ENCODE data around the gene CARF. TPM values are rescaled to one million over a fixed set of nuclear protein-coding genes. Genes with fewer than 3 reads are reported as not detected.

The CARF gene
- polyA plus RNA-seq, 1 donor from 2014 or later, result 20.1 TPM

DNA sequence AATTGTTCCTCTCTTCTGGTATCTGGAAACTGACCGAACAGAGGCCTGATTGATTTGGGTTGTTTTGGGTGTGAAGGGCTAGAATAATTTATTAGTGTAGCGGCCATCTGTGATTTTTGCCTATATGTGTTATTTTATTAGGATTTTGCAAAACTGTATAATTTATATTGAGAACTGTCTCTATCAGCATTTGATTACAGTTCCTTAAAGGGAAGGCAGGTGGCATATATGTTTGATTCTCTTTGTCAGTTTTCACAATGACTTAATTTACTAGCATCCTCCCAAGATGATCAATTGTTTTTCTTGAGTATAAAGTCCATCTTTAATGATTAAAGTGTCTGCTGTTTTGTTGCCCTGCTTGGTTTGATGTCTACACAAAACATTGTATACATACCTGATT, 107.1 kb downstream of the CARF start:
- H3K79me2 ChIP-seq (replicated peaks; ENCODE audit: insufficient read depth, low read length), result peaks cover 13% of the 10 kb centered on the region
- no peak overlapping the region for H3K27ac ChIP-seq (ENCODE audit: low read length)
- H3K4me3 ChIP-seq (ENCODE audit: low read length), result peak overlapping the region; percentile 85
- H3F3A ChIP-seq (ENCODE audit: insufficient read depth, low read length, poor library complexity, severe bottlenecking), result no peaks in the 10 kb centered on the region
- H3K27me3 ChIP-seq (ENCODE audit: insufficient read depth, low read depth, low read length), result no peaks in the 10 kb centered on the region
- no peaks in the 10 kb centered on the region for H3K36me3 ChIP-seq (ENCODE audit: insufficient read depth, low read length)
- no peaks in the 10 kb centered on the region for H4K20me1 ChIP-seq (ENCODE audit: insufficient read depth)
- no peak overlapping the region for H3K9ac ChIP-seq (ENCODE audit: low read length)
- TF ChIP-seq EP300 (conservative IDR thresholded peaks at IDR 0.05; ENCODE audit: poor library complexity, severe bottlenecking) (no peak), SMC3 (conservative IDR thresholded peaks at IDR 0.05; ENCODE audit: poor library complexity) (no peak), EZH2 (IDR thresholded peaks at IDR 0.05; ENCODE audit: borderline replicate concordance, insufficient read depth, low read length, poor library complexity, severe bottlenecking) (no peak), POLR2AphosphoS5 (IDR thresholded peaks at IDR 0.05) (no peak), MXI1 (conservative IDR thresholded peaks at IDR 0.05; ENCODE audit: poor library complexity, severe bottlenecking) (no peak), RAD21 (conservative IDR thresholded peaks at IDR 0.05) (no peak), TAF1 (IDR thresholded peaks at IDR 0.05; ENCODE audit: low read depth) (no peak)
- TF ChIP-seq, protein P1, sequence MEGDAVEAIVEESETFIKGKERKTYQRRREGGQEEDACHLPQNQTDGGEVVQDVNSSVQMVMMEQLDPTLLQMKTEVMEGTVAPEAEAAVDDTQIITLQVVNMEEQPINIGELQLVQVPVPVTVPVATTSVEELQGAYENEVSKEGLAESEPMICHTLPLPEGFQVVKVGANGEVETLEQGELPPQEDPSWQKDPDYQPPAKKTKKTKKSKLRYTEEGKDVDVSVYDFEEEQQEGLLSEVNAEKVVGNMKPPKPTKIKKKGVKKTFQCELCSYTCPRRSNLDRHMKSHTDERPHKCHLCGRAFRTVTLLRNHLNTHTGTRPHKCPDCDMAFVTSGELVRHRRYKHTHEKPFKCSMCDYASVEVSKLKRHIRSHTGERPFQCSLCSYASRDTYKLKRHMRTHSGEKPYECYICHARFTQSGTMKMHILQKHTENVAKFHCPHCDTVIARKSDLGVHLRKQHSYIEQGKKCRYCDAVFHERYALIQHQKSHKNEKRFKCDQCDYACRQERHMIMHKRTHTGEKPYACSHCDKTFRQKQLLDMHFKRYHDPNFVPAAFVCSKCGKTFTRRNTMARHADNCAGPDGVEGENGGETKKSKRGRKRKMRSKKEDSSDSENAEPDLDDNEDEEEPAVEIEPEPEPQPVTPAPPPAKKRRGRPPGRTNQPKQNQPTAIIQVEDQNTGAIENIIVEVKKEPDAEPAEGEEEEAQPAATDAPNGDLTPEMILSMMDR (IDR thresholded peaks at IDR 0.05; ENCODE audit: poor library complexity, severe bottlenecking), result peak; percentile 49
- TF ChIP-seq, protein P2, sequence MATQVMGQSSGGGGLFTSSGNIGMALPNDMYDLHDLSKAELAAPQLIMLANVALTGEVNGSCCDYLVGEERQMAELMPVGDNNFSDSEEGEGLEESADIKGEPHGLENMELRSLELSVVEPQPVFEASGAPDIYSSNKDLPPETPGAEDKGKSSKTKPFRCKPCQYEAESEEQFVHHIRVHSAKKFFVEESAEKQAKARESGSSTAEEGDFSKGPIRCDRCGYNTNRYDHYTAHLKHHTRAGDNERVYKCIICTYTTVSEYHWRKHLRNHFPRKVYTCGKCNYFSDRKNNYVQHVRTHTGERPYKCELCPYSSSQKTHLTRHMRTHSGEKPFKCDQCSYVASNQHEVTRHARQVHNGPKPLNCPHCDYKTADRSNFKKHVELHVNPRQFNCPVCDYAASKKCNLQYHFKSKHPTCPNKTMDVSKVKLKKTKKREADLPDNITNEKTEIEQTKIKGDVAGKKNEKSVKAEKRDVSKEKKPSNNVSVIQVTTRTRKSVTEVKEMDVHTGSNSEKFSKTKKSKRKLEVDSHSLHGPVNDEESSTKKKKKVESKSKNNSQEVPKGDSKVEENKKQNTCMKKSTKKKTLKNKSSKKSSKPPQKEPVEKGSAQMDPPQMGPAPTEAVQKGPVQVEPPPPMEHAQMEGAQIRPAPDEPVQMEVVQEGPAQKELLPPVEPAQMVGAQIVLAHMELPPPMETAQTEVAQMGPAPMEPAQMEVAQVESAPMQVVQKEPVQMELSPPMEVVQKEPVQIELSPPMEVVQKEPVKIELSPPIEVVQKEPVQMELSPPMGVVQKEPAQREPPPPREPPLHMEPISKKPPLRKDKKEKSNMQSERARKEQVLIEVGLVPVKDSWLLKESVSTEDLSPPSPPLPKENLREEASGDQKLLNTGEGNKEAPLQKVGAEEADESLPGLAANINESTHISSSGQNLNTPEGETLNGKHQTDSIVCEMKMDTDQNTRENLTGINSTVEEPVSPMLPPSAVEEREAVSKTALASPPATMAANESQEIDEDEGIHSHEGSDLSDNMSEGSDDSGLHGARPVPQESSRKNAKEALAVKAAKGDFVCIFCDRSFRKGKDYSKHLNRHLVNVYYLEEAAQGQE (IDR thresholded peaks at IDR 0.05; ENCODE audit: borderline replicate concordance), result no peak
- no peaks in the 10 kb centered on the region for H3K9me2 ChIP-seq (ENCODE audit: insufficient read depth, low read length)
- H2AFZ ChIP-seq (ENCODE audit: low read depth, low read length), result no peak overlapping the region
- H3K4me2 ChIP-seq (ENCODE audit: low read length), result peak overlapping the region; percentile 79
- H3K9me3 ChIP-seq (ENCODE audit: low read length), result no peaks in the 10 kb centered on the region

DNA sequence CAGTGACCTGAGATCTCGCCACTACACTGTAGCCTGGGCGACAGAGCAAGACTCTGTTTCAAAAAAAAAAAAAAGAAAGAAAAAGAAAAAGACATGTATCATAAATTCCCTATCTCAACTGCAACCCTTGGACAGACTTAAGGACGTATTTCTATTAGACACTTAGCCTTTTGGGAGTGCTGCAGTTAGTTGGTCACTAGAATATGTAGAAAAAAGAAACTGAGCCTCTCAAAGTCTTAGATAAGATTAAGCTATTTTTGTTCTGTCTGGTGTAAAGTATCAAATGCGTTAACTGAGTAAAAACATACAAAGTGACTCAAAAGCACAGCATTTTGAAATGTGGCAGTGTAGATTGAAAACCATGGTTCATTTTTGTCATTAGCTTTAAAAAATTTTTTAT, 109.9 kb downstream of the CARF start:
- H3K27ac ChIP-seq (ENCODE audit: low read length), result no peak overlapping the region
- no peaks in the 10 kb centered on the region for H3F3A ChIP-seq (ENCODE audit: insufficient read depth, low read length, poor library complexity, severe bottlenecking)
- H3K79me2 ChIP-seq (replicated peaks; ENCODE audit: insufficient read depth, low read length), result peaks cover 8% of the 10 kb centered on the region
- no peak overlapping the region for H2AFZ ChIP-seq (ENCODE audit: low read depth, low read length)
- H3K27me3 ChIP-seq (ENCODE audit: insufficient read depth, low read depth, low read length), result no peaks in the 10 kb centered on the region
- TF ChIP-seq POLR2AphosphoS5 (IDR thresholded peaks at IDR 0.05) (no peak), MXI1 (conservative IDR thresholded peaks at IDR 0.05; ENCODE audit: poor library complexity, severe bottlenecking) (no peak), TAF1 (IDR thresholded peaks at IDR 0.05; ENCODE audit: low read depth) (no peak), SMC3 (conservative IDR thresholded peaks at IDR 0.05; ENCODE audit: poor library complexity) (no peak), RAD21 (conservative IDR thresholded peaks at IDR 0.05) (no peak), EP300 (conservative IDR thresholded peaks at IDR 0.05; ENCODE audit: poor library complexity, severe bottlenecking) (no peak), EZH2 (IDR thresholded peaks at IDR 0.05; ENCODE audit: borderline replicate concordance, insufficient read depth, low read length, poor library complexity, severe bottlenecking) (no peak)
- TF ChIP-seq, protein P1 (IDR thresholded peaks at IDR 0.05; ENCODE audit: poor library complexity, severe bottlenecking), result no peak
- TF ChIP-seq, protein P2 (IDR thresholded peaks at IDR 0.05; ENCODE audit: borderline replicate concordance), result no peak
- H3K4me2 ChIP-seq (ENCODE audit: low read length), result no peak overlapping the region
- H3K9ac ChIP-seq (ENCODE audit: low read length), result no peak overlapping the region
- H3K9me2 ChIP-seq (ENCODE audit: insufficient read depth, low read length), result no peaks in the 10 kb centered on the region
- H4K20me1 ChIP-seq (ENCODE audit: insufficient read depth), result no peaks in the 10 kb centered on the region
- H3K4me3 ChIP-seq (ENCODE audit: low read length), result no peak overlapping the region
- no peaks in the 10 kb centered on the region for H3K36me3 ChIP-seq (ENCODE audit: insufficient read depth, low read length)
- no peaks in the 10 kb centered on the region for H3K9me3 ChIP-seq (ENCODE audit: low read length)
